GM19238 (cell line): ENCODE measurements around the gene SUV39H2.
"Not testable (repeated sequence)": the region's sequence is repeated elsewhere in the genome, so short reads cannot be mapped to it uniquely, and the experiment has no call there.

ENCODE experiments used
- DNase-seq: peaks from one replicate; pipeline ENCODE4 v3.0.0; 2011; ENCODE audit warnings: low spot score; ENCODE audit not compliant: insufficient read length

Gene SUV39H2

GRCh38 chr10:14926722-14927416 lies 48.2 kb downstream of the SUV39H2 start:
- DNase-seq = peak; percentile 60

GRCh38 chr10:14930610-14931009 lies 51.9 kb downstream of the SUV39H2 start:
- DNase-seq = no peak

GRCh38 chr10:14936584-14936983 lies 57.9 kb downstream of the SUV39H2 start:
- no peak for DNase-seq

GRCh38 chr10:14938971-14939370 lies 60.3 kb downstream of the SUV39H2 start:
- not testable (repeated sequence) for DNase-seq

GRCh38 chr10:14942147-14942949 lies 63.7 kb downstream of the SUV39H2 start:
- not testable (repeated sequence) for DNase-seq

DNA sequence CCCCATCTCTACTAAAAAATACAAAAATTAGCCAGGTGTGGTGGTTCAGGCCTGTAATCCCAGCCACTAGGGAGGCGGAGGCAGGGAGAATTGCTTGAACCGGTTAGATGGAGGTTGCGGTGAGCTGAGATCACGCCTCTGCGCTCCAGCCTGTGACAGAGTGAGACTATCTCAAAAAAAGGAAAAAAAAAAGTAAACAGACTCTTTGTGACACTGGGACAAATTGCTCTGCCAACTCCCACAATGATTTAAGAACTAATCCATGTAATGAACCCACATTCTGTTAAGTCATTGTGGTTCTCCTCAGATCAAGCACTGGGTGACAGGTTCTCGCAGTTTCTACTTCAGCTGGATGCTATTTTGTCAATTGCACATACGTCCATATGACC lies 64.3 kb downstream of the SUV39H2 start:
- DNase-seq = not testable (repeated sequence)

DNA sequence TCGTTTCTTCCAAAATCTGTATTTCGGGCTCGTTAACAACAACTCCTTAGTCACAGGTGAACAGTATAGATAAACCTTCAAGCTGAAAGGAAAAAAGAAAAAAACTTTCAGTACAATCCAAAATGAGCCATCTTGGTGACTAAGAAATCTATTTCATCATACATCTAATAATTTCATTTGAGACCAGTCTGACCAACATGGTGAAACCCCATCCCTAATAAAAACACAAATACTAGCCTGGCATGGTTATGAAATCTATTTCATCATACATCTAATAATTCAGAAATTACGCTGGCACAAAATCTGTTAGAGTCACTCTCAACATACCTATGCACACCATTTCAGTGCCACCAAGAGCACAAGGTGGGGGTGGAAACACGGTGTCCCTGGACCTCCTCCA lies 66.4 kb downstream of the SUV39H2 start:
- DNase-seq = no peak

GRCh38 chr10:14947268-14947667 lies 68.6 kb downstream of the SUV39H2 start:
- no peak for DNase-seq

- no peak for DNase-seq
Observed at GRCh38 chr10:14949291-14949690, 70.6 kb downstream of the SUV39H2 start.

DNA sequence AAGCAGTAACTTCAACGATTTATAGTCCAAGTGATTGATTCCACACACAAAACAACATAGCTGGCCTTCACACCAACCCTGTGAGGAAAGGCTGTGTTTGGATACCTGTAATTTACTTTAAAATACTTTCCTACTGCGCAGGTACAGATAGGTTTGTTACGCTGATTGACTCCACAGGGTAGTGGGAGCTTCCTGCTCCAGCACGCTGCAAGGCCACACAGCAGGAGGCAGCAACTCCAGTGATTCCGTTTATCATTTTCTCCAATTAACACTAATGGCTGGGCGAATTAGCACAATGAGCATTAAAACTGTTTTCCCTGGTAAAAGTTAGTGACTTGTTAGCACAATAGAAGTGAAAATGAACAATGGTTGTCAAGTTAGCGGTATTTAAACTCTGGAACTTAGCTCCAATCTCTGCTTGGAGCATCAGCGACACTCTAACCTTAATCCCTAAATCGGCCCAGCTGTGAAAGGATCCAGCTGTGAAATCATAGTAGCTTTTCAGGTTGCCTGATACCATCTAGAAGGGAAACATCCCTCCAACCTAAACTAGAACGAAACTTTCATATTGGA lies 74.3 kb downstream of the SUV39H2 start:
- DNase-seq = no peak

GRCh38 chr10:14953424-14954000 lies 74.8 kb downstream of the SUV39H2 start:
- no peak for DNase-seq
